HepG2 (cell line): ENCODE results near the gene UST. TPM values are rescaled to one million over a fixed set of nuclear protein-coding genes. Genes with fewer than 3 reads are reported as not detected.

Source experiments
- ATAC-seq: fragments of 200-7000 bp; cut with Tn5 transposase; 3 replicates; pipeline ENCODE4 v1.9.1; 2020; ENCODE audit warnings: mild to moderate bottlenecking, moderate library complexity
- BruUV-seq: library from RNA; stranded (reverse); fragments of 400-500 nt; replicated peaks from 2 replicates; lab custom pipeline; 2021; lab: Mats Ljungman, UMichigan
- CTCF ChIA-PET: fragments of 300-600 bp; formaldehyde crosslinking; extraction: SDS; loops from one replicate; lab custom pipeline; 2021; ENCODE audit warnings: low total read pairs, inconsistent platforms, low intra/inter-chr PET ratio; lab: Yijun Ruan, JAX
- POLR2A ChIA-PET: fragments of 350-600 bp; sonication (Branson Sonifier 250); formaldehyde crosslinking; loops from one replicate; lab custom pipeline; 2020; ENCODE audit warnings: antibody characterized with exemption, inconsistent platforms; lab: Yijun Ruan, JAX
- DNase-seq: peaks from one replicate; pipeline ENCODE4 v3.0.0-alpha.2; 2015; ENCODE audit warnings: low spot score
- FAIRE-seq: peaks from 3 replicates; lab custom pipeline; 2011; peaks lifted over from hg19 to GRCh38; lab: Jason Lieb, UNC
- H2AFZ ChIP-seq: one replicate; pipeline ENCODE4 v1.6.1; 2011; ENCODE audit warnings: low read length, inconsistent platforms
- H3K27ac ChIP-seq: fragments of 300-600 bp; 3 replicates; pipeline ENCODE4 v1.8.0; 2011; ENCODE audit warnings: mixed run types, mild to moderate bottlenecking, mixed read lengths, low read length, inconsistent platforms; ENCODE audit not compliant: insufficient read depth; ENCODE audit errors: extremely low read length
- H3K27me3 ChIP-seq, 2 experiments: fragments of 200-600 bp in 1 of 2; 2 replicates in 1 of 2; 3 replicates in 1 of 2; pipeline versions ENCODE4 v1.6.0 to v1.8.0; 2011; ENCODE audit warnings: low read length in 2 of 2, mild to moderate bottlenecking in 2 of 2, moderate library complexity in 2 of 2, inconsistent platforms in 1 of 2; ENCODE audit not compliant: insufficient read depth in 2 of 2, control insufficient read depth in 1 of 2
- H3K36me3 ChIP-seq, 2 experiments: fragments of 200-600 bp in 1 of 2; replicated peaks in 1 of 2; 2 replicates in 1 of 2; 3 replicates in 1 of 2; pipeline versions ENCODE4 v1.5.1 to v1.8.0; 2011; ENCODE audit warnings: low read length in 2 of 2, inconsistent platforms in 1 of 2; ENCODE audit not compliant: insufficient read depth in 2 of 2, control insufficient read depth in 1 of 2
- H3K4me1 ChIP-seq: 2 replicates; pipeline ENCODE4 v1.5.1; 2012; ENCODE audit warnings: low read length, inconsistent platforms; ENCODE audit not compliant: insufficient read depth
- H3K4me2 ChIP-seq: 2 replicates; pipeline ENCODE4 v1.6.0; 2011; ENCODE audit warnings: low read depth, low read length, inconsistent platforms
- H3K4me3 ChIP-seq, 3 experiments: fragments of 200-600 bp in 1 of 3; sonication (generic), shearing (Covaris generic) in 1 of 3; replicated peaks in 1 of 3; 2 replicates each; pipeline ENCODE4 v1.5.1; 2011 to 2016; ENCODE audit warnings: low read length in 3 of 3, inconsistent platforms in 2 of 3, low read depth in 2 of 3, mild to moderate bottlenecking in 2 of 3, control low read depth in 1 of 3, mixed read lengths in 1 of 3; ENCODE audit not compliant: insufficient read depth in 1 of 3
- H3K79me2 ChIP-seq: one replicate; pipeline ENCODE4 v1.6.1; 2011; ENCODE audit warnings: low read length, inconsistent platforms; ENCODE audit not compliant: insufficient read depth
- H3K9ac ChIP-seq: 2 replicates; pipeline ENCODE4 v1.6.0; 2011; ENCODE audit warnings: mild to moderate bottlenecking, low read depth, low read length, inconsistent platforms; ENCODE audit not compliant: insufficient read depth
- H3K9me3 ChIP-seq: 2 replicates; pipeline ENCODE4 v1.5.1; 2012; ENCODE audit warnings: mild to moderate bottlenecking, low read length
- H4K20me1 ChIP-seq: 2 replicates; pipeline ENCODE4 v1.6.0; 2011; ENCODE audit warnings: inconsistent platforms, mild to moderate bottlenecking, low read length, moderate library complexity; ENCODE audit not compliant: insufficient read depth
- CEBPB ChIP-seq: IDR thresholded peaks from 2 replicates; pipeline ENCODE4 v1.6.1; 2011; ENCODE audit warnings: low read depth, low read length, improper control_type of control experiment, borderline replicate concordance
- CEBPG ChIP-seq: IDR thresholded peaks from 2 replicates; pipeline ENCODE4 v1.6.1; 2016
- MED1 ChIP-seq: sonication (generic); formaldehyde crosslinking; IDR thresholded peaks from 2 replicates; pipeline ENCODE4 v1.4.0; 2020; ENCODE audit warnings: missing genetic modification reagents
- PTBP1 ChIP-seq: fragments of 200-400 bp; formaldehyde crosslinking; IDR thresholded peaks from 2 replicates; pipeline ENCODE4 v1.6.1; 2018; ENCODE audit warnings: low read length, low read depth; ENCODE audit not compliant: poor library complexity, severe bottlenecking
- ZFY ChIP-seq: sonication (generic); formaldehyde crosslinking; IDR thresholded peaks from 2 replicates; pipeline ENCODE4 v1.4.0; 2020; ENCODE audit warnings: missing genetic modification reagents
- ZNF329 ChIP-seq: sonication (generic); formaldehyde crosslinking; IDR thresholded peaks from 2 replicates; pipeline ENCODE4 v1.9.0; 2021; ENCODE audit warnings: low read depth, mild to moderate bottlenecking, missing genetic modification reagents
- ZSCAN30 ChIP-seq: sonication (generic); formaldehyde crosslinking; IDR thresholded peaks from 2 replicates; pipeline ENCODE4 v1.5.0; 2020; ENCODE audit warnings: mild to moderate bottlenecking, missing genetic modification reagents
- WGBS: methylation state at CpG from one replicate; pipeline ENCODE4 v1.1.6; 2017; ENCODE audit warnings: low lambda C conversion rate; 5-methylcytosine and 5-hydroxymethylcytosine counted together
- in situ Hi-C: cut with HindIII; loops from 2 replicates; pipeline ENCODE4 v1.10.0; 2017; ENCODE audit warnings: low pct_unique_long_range_greater_than_20kb; ENCODE audit not compliant: extremely low pct_ligation_motif_present
- intact Hi-C: fragments of 100-400 bp; cut with micrococcal nuclease; formaldehyde crosslinking; loops from one replicate; pipeline ENCODE4 v1.10.0; 2022; ENCODE audit not compliant: unreplicated experiment
- polyA plus RNA-seq, 8 experiments: library from polyadenylated mRNA; depleted of rRNA in 3 of 8; stranded (reverse) in 7 of 8; unstranded in 1 of 8; fragments of >200 nt; fragmentation: Illumina TruSeq in 4 of 8; extraction: Trizol in 4 of 8; gene quantifications; 2 replicates each; pipeline versions ENCODE4 v1.2.1 to v1.2.3, GENCODE V29; 2011 to 2016; ENCODE audit warnings: low read depth in 4 of 8, missing spikeins in 1 of 8, mixed read lengths in 1 of 8; ENCODE audit not compliant: insufficient read depth in 1 of 8
- total RNA-seq, 5 experiments: library from RNA; depleted of rRNA; stranded (reverse); fragments of >200 nt; fragmentation: Illumina TruSeq; extraction: Trizol; gene quantifications; 2 replicates each; pipeline ENCODE4 v1.2.3, GENCODE V29; 2016; ENCODE audit warnings: low read depth in 1 of 5

Gene UST
- total and polyA plus RNA-seq, 2 of the 13 experiments (the other 11 are each of a cell fraction or from before 2014, with no cell fraction given) = 0.27 TPM; not detected in 1

DNA sequence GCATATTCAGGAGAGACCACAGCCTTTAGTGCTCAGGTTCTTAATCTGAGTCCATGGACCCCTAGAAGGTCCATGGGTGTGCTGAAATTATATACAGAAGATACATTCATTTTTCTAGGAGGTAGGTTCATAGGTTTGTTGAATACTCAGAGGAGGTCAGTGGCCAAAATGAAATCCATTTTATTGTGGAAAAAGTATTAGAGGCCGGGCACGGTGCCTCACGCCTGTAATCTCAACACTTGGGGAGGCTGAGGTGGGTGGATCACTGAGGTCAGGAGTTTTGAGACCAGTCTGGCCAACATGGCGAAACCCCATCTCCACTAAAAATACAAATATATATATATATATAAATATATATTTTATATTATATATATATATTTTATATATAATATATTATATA lies 9.0 kb upstream of the UST start:
- 84% methylated on average over 4 of the region's 4 CpGs for WGBS
- Histone ChIP-seq H2AFZ (no peak overlapping the region), H3K36me3 (no peaks in the 10 kb centered on the region), H3K27ac (no peak overlapping the region), H3K4me2 (no peak overlapping the region), H3K4me1 (no peaks in the 10 kb centered on the region), H3K79me2 (no peaks in the 10 kb centered on the region), H3K9me3 (no peaks in the 10 kb centered on the region), H3K9ac (no peak overlapping the region), H3K27me3 (no peaks in the 10 kb centered on the region), H3K4me3 (no peak overlapping the region), H4K20me1 (no peaks in the 10 kb centered on the region)
- DNase-seq (no peak), ATAC-seq (no peak), FAIRE-seq (no peak)
- intact Hi-C loops = no loop called here
- in situ Hi-C loops = no loop called here
- no TSS peak for BruUV-seq
- POLR2A ChIA-PET = no interaction called here
- CTCF ChIA-PET = no interaction called here
- TF ChIP-seq MED1 (CRISPR knock-in tag) (no peak), ZNF329 (CRISPR knock-in tag) (no peak), PTBP1 (no peak), ZFY (CRISPR knock-in tag) (no peak)

DNA sequence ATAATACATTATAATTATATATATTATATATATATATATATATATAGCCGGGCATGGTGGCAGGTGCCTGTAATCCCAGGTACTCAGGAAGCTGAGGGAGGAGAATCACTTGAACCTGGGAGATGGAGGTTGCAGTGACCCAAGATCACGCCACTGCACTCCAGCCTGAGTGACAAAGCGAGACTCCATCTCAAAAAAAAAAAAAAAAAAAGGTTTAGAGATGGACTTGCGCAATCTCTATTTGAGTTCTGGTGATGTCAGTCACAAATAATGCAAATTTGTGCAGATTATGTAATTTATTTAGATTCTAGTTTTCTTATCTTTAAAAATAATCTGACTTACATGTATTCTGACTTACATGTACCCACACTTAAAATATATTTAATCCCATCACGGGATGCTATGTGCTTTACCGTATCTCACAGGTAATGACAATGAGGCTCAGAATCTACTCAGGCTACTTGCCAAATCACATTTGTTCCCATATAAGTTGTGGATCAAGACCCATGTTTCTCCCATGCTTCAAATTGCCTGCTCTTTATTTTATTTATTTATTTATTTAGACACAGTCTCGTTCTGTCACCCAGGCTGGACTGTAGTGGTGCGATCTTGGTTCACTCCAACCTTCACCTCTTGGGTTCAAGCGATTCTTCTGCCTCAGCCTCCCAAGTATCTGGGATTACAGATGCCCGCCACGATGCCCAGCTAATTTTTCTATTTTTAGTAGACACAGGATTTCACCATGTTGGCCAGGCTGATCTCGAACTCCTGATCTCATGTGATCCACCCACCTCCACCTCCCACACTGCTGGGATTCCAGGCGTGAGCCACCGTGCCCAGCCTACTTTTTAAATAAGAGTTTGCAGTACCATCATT lies 7.6 kb upstream of the UST start:
- Histone ChIP-seq H3K4me3 (no peak overlapping the region), H3K9ac (no peak overlapping the region), H3K36me3 (no peaks in the 10 kb centered on the region), H2AFZ (no peak overlapping the region), H3K79me2 (no peaks in the 10 kb centered on the region), H3K4me1 (no peaks in the 10 kb centered on the region), H3K9me3 (no peaks in the 10 kb centered on the region), H4K20me1 (no peaks in the 10 kb centered on the region), H3K27me3 (peaks cover 0 to 7% of the 10 kb centered on the region in 2 experiments; a peak in 2 of 5 replicates), H3K27ac (no peak overlapping the region), H3K4me2 (no peak overlapping the region)
- ChIA-PET CTCF (no interaction called here), POLR2A (no interaction called here)
- TF ChIP-seq ZSCAN30 (no peak), CEBPB (peak; percentile 84), CEBPG (CRISPR knock-in tag) (peak; percentile 28; the same call in 1 of the 2 replicates)
- intact Hi-C loops (no loop called here), in situ Hi-C loops (no loop called here)
- no TSS peak for BruUV-seq
- DNase-seq (no peak), FAIRE-seq (no peak), ATAC-seq (no peak)
- 66% methylated on average over 14 of the region's 14 CpGs for whole genome bisulfite sequencing
